ENCODE results near the gene ZFP62.
"Not testable (repeated sequence)": the region's sequence is repeated elsewhere in the genome, so short reads cannot be mapped to it uniquely, and the experiment has no call there.

The ZFP62 gene

DNA sequence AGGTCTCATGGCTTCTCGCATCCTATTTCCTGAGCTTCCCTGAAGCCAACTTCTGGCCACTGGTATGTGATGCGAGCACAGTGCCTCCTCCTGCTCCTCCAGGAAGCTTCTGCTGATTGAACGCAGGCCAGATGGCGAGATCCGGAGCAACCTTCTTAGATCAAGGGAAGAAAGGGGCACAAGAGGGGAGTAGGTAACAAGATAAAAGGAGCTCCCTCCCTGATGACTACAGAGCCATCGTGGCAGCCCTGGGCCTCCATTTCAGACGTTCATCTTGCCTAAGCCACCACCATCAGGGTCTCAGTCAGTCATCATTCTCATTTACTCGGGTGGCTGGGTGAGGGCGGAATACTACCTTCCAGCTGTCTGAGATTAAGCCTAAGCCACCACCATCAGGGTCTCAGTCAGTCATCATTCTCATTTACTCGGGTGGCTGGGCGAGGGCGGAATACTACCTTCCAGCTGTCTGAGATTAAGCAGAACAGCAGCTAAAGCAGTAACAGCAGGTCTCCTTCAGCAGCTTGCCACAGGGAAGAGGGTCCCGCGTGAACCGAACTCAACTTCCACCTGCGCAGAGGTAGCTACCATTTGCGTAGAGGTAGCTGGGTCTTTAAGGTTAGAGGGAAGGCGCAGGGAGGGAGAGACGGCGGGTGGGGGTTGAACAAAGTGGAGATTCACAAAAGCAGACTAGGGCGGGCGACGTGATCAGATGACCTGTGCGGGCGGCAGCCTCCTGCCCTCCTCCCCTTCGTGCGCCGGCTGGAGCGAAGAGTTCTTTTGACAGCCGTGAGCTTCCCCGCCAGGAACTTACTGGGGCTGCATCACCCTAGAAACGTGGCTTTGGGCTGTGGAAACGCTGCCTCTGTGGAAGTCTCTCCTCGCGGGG, 30.6 kb downstream of the ZFP62 start:
- TF ChIP-seq POLR2A (IDR thresholded peaks at IDR 0.05; ENCODE audit: low read length) (no peak), GATA1 (IDR thresholded peaks at IDR 0.05; ENCODE audit: low read depth, low read length) (no peak)
- DNase-seq, result peak in 1 of 2 experiments; percentile 82

DNA sequence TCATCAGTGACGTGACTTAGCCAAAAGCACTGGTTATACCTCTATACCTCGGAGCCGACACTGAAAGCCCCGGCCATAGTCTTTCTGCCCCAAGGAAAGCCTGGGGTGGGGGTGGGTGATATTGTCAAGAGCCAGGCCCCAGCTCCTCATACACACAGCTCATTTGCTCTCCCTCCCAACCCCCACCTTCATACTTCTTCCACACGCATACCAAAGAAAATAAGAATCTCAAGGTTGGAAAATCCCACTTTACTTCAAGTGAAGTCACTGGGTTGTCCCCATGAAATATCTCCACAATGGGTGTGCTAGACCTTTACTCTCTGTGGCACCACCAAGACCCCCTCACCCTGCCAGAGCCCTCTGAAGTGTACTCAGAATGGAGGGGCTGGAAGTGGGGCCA, 31.4 kb downstream of the ZFP62 start:
- no peak for DNase-seq
- TF ChIP-seq GATA1 (IDR thresholded peaks at IDR 0.05; ENCODE audit: low read depth, low read length) (no peak), POLR2A (IDR thresholded peaks at IDR 0.05; ENCODE audit: low read length) (no peak)

DNA sequence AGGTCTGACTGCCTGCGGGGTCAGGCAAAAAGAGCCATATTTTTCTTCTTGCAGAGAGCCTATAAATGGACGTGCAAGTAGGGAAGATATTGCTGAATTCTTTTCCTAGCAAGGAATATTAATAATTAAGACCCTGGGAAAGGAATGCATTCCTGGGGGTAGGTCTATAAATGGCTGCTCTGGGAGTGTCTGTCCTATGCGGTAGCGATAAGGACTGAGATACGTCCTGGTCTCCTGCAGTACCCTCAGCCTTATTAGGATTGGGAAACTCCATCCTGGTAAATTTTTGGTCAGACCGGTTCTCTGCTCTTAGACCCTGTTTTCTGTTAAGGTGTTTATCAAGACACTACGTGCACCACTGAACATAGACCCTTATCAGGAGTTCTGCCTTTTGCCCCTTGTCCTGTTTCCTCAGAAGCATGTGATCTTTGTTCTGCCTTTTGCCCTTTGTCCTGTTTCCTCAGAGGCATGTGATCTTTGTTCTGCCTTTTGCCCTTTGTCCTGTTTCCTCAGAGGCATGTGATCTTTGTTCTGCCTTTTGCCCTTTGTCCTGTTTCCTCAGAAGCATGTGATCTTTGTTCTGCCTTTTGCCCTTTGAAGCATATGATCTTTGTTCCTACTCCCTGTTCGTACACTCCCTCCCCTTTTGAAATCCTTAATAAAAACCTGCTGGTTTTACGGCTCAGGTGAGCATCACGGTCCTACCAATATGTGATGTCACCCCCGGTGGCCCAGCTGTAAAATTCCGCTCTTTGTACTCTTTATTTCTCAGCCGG, 32.1 kb downstream of the ZFP62 start:
- peak; percentile 32 to 42 for DNase-seq

DNA sequence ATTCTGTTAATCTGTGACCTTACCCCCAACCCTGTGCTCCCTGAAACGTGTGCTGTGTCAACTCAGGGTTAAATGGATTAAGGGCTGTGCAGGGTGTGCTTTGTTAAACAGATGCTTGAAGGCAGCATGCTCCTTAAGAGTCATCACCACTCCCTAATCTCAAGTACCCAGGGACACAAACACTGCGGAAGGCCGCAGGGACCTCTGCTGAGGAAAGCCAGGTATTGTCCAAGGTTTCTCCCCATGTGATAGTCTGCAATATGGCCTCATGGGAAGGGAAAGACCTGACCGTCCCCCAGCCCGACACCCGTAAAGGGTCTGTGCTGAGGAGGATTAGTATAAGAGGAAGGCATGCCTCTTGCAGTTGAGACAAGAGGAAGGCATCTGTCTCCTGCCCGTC, 33.7 kb downstream of the ZFP62 start:
- DNase-seq, result not testable (repeated sequence)

DNA sequence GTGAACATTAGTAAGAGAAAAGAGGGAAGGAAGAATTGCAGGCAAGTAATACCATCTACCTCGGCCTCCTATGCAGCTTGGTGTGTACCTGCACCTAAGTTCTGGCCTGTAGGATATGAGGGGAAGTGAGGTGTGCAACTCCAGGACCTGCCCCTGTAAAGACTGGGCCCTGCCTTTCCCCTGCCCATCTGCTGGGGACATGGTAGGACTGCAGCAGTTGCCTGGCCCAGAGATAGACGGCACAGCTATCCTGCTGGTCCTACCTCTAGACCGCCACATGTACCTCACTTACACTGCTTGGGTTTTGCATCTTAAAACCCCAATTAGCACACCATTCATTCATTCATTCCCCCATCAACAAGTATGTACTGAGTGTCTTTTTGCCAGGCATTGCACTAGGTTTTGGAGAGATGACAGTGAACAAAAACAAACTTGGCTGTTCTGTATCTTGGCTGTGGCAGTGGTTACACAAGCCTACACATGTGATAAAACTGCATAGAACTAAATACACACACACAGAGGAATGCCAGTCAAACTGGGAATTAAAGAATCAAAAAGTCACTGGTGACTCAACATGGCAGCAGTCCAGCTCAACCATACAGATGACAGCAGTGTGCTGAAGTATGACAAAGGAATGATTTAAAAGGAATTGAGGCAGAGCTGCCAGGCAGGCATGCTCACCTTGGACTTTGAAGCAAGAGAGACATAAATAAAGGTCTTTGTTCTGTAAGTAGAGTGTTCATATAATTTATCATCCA, 35.1 kb downstream of the ZFP62 start:
- no peak for DNase-seq
- TF ChIP-seq POLR2A (IDR thresholded peaks at IDR 0.05; ENCODE audit: low read length), result no peak
- TF ChIP-seq GATA1 (IDR thresholded peaks at IDR 0.05; ENCODE audit: low read depth, low read length), result no peak

DNA sequence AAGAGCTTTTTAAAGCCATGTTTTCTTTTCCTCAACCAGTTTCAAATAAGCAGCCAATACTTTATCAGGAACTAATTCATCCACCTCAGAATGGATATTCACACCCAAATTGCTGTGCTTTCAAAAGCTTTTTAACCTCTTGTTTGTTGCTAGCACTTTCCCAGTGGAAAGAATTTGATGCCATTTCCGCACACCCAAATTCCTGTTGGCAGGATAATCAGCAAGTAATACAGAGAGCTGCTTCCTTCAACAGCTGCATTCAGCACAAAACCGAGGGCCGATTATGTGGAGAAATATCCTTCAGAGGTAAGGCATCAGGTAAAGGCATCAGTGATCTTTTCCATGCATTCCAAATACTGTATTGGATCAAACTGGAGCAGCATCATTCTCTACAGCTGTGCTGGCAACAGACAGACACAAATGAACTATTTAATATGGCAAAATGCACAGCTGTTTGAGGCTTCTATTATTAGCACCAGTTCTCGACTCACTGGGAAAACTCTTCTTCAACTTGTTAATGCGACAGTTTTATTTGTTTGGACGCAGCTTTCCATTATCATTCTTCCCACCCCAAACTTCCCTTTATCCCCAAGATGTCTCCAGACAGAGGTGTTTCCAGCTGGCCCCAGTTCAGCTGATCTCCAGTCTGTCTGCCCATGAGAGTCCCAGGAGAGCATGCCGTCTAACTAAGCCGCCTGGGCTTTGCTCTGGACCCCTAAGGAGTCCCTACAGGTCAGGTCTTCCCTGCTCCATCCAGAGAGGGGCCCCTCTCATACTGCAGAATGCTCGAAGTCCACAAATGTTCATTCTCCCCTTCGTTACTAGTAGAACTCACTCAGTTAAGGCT, 36.2 kb downstream of the ZFP62 start:
- no peak for DNase-seq
- TF ChIP-seq POLR2A (IDR thresholded peaks at IDR 0.05; ENCODE audit: low read length), result no peak
- no peak for TF ChIP-seq GATA1 (IDR thresholded peaks at IDR 0.05; ENCODE audit: low read depth, low read length)

DNA sequence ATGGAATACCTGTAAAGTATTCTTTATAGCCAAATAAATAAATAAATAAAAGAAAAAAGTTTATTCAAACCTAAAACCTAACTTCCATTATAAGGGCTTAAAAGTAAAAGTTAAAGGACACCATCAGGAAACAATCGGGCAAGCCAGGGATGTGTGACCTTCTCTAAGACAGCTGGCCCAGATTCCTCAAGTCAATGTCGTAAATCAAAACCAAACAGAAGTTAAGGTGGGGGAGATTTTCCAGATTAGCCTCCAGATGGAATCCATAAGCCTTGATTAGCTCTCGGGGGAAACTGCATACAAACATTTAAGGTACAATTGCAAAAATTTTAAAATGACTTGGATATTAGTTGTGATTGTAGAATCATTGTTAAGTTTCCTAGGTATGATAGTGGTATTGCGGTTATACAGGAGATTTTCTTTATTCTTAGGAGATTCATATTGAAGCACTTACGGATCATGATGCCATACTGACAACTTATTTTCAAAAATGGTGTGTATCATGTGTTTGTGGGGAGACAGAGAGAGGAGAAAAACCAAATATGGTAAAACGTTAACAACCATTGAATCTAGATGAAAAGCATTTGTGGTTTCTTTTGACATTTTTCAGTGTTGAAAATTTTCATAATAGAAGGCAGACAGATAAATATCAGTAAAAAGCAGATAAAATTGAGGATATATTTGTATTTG, 37.0 kb downstream of the ZFP62 start:
- DNase-seq, result no peak
- TF ChIP-seq GATA1 (IDR thresholded peaks at IDR 0.05; ENCODE audit: low read depth, low read length), result no peak
- no peak for TF ChIP-seq POLR2A (IDR thresholded peaks at IDR 0.05; ENCODE audit: low read length)

DNA sequence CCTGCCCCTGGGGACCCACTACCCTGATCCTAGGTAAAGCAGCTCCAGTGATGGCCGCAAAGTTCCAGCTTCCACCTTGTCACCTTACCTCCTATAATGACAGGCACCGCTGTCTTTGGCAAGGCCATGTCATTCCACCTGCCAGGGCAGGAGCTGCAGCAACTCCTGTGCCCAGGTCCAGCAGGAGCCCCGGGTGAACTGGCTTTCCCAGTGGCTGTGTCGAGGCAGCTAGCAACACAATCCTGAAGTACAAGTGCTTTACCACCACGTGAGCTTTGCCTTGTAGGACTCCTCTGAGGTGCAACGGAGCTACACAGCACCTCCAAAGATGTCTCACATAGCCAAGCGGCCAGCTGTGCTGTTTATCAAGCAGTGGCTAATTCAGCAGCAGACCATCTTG, 37.7 kb downstream of the ZFP62 start:
- TF ChIP-seq POLR2A (IDR thresholded peaks at IDR 0.05; ENCODE audit: low read length) (no peak), GATA1 (IDR thresholded peaks at IDR 0.05; ENCODE audit: low read depth, low read length) (no peak)

DNA sequence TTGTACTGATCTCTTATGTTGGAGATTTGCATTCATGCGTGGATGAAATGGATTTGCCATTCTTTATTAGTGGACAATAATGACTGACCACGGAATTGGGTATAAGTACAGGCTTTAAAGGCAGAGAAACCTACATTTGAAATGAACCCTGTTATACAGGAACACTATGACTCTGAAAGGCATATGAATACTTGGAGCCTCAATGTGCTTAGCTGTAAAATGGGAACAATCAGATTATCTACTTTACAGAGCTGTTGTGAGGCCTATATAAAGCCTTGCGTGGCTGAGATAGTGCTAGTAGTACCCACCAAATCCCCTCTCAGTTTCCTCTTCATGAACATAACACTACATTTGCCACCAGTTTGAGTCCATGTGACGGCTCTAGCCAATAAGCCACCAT, 39.5 kb downstream of the ZFP62 start:
- no peak for DNase-seq
- TF ChIP-seq GATA1 (IDR thresholded peaks at IDR 0.05; ENCODE audit: low read depth, low read length), result no peak
- TF ChIP-seq POLR2A (IDR thresholded peaks at IDR 0.05; ENCODE audit: low read length), result no peak

More for the DNA sequence above, 37.7 kb downstream of the ZFP62 start:
- DNase-seq, result no peak

DNA sequence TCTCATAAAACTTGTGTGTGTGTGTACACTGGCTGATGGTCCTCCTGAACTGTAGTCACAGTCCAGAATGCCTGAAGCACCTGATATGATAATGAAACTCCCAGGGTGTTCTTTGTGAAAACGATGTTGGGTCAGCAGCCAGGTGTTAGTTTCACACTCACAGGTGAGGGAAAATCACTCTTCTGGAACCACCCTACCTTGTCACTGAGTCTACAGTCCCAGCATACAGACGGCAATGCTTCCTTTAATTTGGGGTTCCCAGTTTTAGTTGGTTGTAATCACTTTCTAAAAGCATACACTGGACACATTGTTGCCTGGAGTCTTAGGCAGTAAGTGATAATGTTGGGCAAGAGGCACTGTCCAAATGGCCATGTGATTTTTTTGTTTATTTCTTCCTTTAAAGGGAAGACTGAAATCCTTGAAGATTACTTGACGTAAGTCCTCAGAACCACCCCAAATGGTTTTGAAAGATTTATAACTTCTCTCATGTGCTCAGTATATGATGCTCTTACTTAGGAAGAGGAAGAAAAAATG, 40.2 kb downstream of the ZFP62 start:
- TF ChIP-seq POLR2A (IDR thresholded peaks at IDR 0.05; ENCODE audit: low read length), result no peak
- TF ChIP-seq GATA1 (IDR thresholded peaks at IDR 0.05; ENCODE audit: low read depth, low read length), result no peak
- DNase-seq, result no peak

DNA sequence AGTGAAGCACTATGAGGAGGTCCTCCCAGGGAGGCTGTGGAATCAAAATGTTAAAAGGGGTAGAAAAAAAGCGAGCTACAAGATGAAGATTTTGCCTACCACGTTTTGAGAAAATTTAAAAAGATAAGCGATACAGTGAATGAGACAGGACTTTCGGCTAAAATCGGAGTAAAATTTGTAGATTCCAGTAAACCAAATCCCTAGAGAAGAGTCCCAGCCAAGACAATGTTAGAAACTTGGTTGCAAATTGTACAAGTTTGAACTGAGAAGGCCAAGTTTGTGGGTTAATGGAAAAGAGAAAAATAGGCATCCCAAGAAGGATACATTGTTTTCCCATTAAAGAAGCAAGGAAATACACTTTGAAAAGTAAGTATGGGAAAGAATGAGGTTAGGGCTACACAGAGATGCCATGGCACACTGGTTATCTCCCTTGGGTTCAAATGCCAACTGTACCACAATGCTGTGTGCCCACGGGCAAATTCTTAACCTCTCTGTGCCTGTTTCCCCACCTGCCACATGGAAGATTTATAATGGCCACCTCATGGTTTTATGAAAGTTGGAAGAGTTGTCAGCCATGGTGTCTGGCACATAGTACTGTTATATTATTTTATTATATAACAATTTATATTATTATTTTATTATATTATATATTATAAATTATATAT, 42.3 kb downstream of the ZFP62 start:
- TF ChIP-seq POLR2A (IDR thresholded peaks at IDR 0.05; ENCODE audit: low read length), result no peak
- no peak for TF ChIP-seq GATA1 (IDR thresholded peaks at IDR 0.05; ENCODE audit: low read depth, low read length)
- DNase-seq, result no peak
